ENCODE data around the gene DAZAP1. TPM values are rescaled to one million over a fixed set of nuclear protein-coding genes. Genes with fewer than 3 reads are reported as not detected.

Gene DAZAP1
- total and polyA plus RNA-seq, 2 of the 4 experiments (the other 2 are of a cell fraction), result 22.0 to 62.8 TPM

DNA sequence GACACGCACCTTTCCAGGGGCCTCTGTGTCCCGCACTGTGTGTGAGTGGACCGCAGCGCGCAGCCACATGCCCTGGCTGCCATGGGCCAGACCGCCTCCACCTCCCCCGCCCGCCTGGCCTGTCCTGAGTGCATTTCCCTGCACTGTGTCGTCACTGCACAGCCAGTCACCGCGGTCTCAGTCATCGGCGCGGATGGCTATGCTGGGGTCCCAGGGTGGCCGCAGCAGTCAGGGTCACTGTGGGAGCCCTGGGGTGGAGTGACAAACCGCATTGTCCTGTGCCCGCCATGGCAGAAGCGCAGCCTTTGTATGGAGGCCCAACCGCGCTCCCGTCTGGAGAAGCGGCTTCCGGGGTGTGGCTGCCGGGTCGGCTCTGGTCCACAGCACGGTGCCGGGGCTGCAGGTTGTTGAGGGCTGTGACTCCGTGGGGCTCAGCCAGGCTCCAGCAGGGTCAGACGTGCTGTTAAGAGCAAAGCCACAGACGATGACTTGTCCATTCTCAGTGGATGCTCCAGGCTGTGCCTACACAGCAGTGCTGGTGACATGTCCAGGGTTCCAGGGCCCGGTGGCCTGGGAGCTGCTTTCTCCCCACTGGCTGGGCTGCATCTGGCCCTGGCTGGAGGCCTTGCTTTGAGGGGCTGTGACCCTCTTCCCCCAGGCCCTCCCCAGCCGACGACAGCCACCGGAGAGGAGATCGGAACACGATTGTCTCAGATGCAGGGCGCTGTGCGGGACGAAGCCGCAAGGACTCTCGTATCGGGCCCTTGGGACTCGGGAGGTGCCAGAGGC, 30.0 kb upstream of the DAZAP1 start:
- Histone ChIP-seq H3K56ac (ENCODE audit: extremely low read depth, insufficient read depth, low read length) (no peak overlapping the region), H3K9me1 (ENCODE audit: insufficient read depth, low read length) (peaks cover 3% of the 10 kb centered on the region; the same call in 1 of the 2 replicates), H3K27me3 (ENCODE audit: control insufficient read depth, insufficient read depth, low read length) (no peaks in the 10 kb centered on the region), H3K9ac (ENCODE audit: low read depth, low read length) (no peak overlapping the region), H3K18ac (ENCODE audit: low read depth, low read length) (no peak overlapping the region), H3K4ac (ENCODE audit: low read depth, low read length) (no peak overlapping the region), H2AFZ (replicated peaks; ENCODE audit: low read length, poor library complexity) (no peak overlapping the region), H2AK5ac (ENCODE audit: low read depth, low read length) (no peak overlapping the region), H3K36me3 (ENCODE audit: control insufficient read depth, insufficient read depth, low read length) (peaks cover 32% of the 10 kb centered on the region), H3K23ac (ENCODE audit: low read depth, low read length) (no peak overlapping the region), H2BK20ac (ENCODE audit: low read depth, low read length) (no peak overlapping the region), H4K5ac (ENCODE audit: low read depth, low read length) (no peak overlapping the region), H3K9me3 (ENCODE audit: control insufficient read depth, insufficient read depth, low read length) (no peaks in the 10 kb centered on the region), H4K91ac (ENCODE audit: insufficient read depth, low read depth, low read length) (no peak overlapping the region), H3K14ac (replicated peaks; ENCODE audit: low read depth, low read length) (no peak overlapping the region), H3K4me1 (ENCODE audit: control insufficient read depth, insufficient read depth, low read length) (peaks cover 9% of the 10 kb centered on the region), H2BK120ac (ENCODE audit: low read depth, low read length) (no peak overlapping the region), H3K79me1 (ENCODE audit: low read depth in 1 of 2, low read length in 2 of 2) (peaks cover 0 to 17% of the 10 kb centered on the region in 2 experiments; a peak in 3 of 4 replicates), H2AK9ac (replicated peaks; ENCODE audit: low read depth, low read length, poor library complexity) (peak overlapping the region; percentile 50), H3K4me3 (ENCODE audit: insufficient read depth, low read depth, low read length) (no peak overlapping the region), H2BK15ac (ENCODE audit: low read depth, low read length) (no peak overlapping the region), H4K20me1 (ENCODE audit: insufficient read depth, low read length) (0 out of 2 replicates have a peak, but pooled peaks cover 3% of the 10 kb centered on the region), H2BK5ac (ENCODE audit: low read depth, low read length, poor library complexity, severe bottlenecking) (no peak overlapping the region), H4K8ac (ENCODE audit: low read depth in 2 of 2, low read length in 2 of 2) (no peak overlapping the region), H3K4me2 (ENCODE audit: low read depth, low read length) (no peak overlapping the region), H3K27ac (ENCODE audit: insufficient read depth, low read length) (no peak overlapping the region)
- no TSS peak for BruUV-seq (replicated peaks)
- TF ChIP-seq RAD21 (IDR thresholded peaks at IDR 0.05; ENCODE audit: low read length) (no peak), MAZ (IDR thresholded peaks at IDR 0.05; ENCODE audit: borderline replicate concordance, low read depth, low read length) (no peak)
- intact Hi-C loops (cut with micrococcal nuclease), result no loop called here
- in situ Hi-C loops (cut with MboI; ENCODE audit: low sequenced_read_pairs), result no loop called here
- DNase-seq (no peak), ATAC-seq (ENCODE audit: low read depth) (no peak)
- ChIA-PET POLR2A (ENCODE audit: unreplicated experiment) (no interaction called here), CTCF (no interaction called here)
- dilution Hi-C loops (cut with HindIII; ENCODE audit: low sequenced_read_pairs, unreplicated experiment), result no loop called here
- 97% methylated on average over 31 of the region's 43 CpGs; no CpG with 5 or more reads in 1 of the 2 experiments for WGBS, 2 experiments (ENCODE audit: extremely low coverage in 2 of 2, insufficient read length in 1 of 2)
